ENCODE data around the gene NUDT21. TPM values are rescaled to one million over a fixed set of nuclear protein-coding genes. Genes with fewer than 3 reads are reported as not detected.
A peak's percentile ranks its signal among the peaks of the same experiment; 100 is the strongest.

Gene NUDT21
- total RNA-seq, 6 experiments from 2014 or later = 26.2 to 35.8 (median 30.3) TPM

- peak; percentile 54 for TF ChIP-seq POLR2A (IDR thresholded peaks at IDR 0.05)
- TF ChIP-seq, protein P1, sequence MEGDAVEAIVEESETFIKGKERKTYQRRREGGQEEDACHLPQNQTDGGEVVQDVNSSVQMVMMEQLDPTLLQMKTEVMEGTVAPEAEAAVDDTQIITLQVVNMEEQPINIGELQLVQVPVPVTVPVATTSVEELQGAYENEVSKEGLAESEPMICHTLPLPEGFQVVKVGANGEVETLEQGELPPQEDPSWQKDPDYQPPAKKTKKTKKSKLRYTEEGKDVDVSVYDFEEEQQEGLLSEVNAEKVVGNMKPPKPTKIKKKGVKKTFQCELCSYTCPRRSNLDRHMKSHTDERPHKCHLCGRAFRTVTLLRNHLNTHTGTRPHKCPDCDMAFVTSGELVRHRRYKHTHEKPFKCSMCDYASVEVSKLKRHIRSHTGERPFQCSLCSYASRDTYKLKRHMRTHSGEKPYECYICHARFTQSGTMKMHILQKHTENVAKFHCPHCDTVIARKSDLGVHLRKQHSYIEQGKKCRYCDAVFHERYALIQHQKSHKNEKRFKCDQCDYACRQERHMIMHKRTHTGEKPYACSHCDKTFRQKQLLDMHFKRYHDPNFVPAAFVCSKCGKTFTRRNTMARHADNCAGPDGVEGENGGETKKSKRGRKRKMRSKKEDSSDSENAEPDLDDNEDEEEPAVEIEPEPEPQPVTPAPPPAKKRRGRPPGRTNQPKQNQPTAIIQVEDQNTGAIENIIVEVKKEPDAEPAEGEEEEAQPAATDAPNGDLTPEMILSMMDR (IDR thresholded peaks at IDR 0.05) = peak; percentile 34 to 90 (median 54)
- DNase-seq (peak; percentile 78 to 85 (median 80)), ATAC-seq (peak; percentile 91 to 98 (median 94))
- Histone ChIP-seq H3K9me3 (no peaks in the 10 kb centered on the region), H3K27ac (peak within 1 kb of the TSS; percentile 70 to 87 (median 77)), H3K36me3 (no peaks in the 10 kb centered on the region), H3K27me3 (no peaks in the 10 kb centered on the region), H3K4me1 (peaks cover 0 to 32% (median 14%) of the 10 kb centered on the region in 4 donors), H3K4me3 (peak within 1 kb of the TSS; percentile 77 to 98 (median 82))
- WGBS (ENCODE audit: insufficient coverage, low coverage, low lambda C conversion rate, missing lambda C conversion rate) = no CpG with 5 or more reads among the region's 57 CpGs
- intact Hi-C loops (cut with DNase I) = no loop called here
These were observed 25.7 kb downstream of the NUDT21 start, which contains the start of gene AMFR for GRCh38 chr16:56425439-56425832. Gene AMFR, minus strand, starts transcription at chr16:56425545. Its CDS starts 218 bp downstream, at chr16:56425327.

- peak overlapping the region; percentile 77 to 98 (median 82) for H3K4me3 ChIP-seq
- H3K27ac ChIP-seq = peak overlapping the region; percentile 70 to 87 (median 77)
- no peaks in the 10 kb centered on the region for H3K9me3 ChIP-seq
- no peak for TF ChIP-seq POLR2A (IDR thresholded peaks at IDR 0.05)
- TF ChIP-seq, protein P1 (IDR thresholded peaks at IDR 0.05) = no peak
- DNase-seq = peak; percentile 55 to 69 (median 56)
- intact Hi-C loops (cut with DNase I) = no loop called here
- H3K4me1 ChIP-seq = peaks cover 0 to 36% (median 14%) of the 10 kb centered on the region in 4 donors
- ATAC-seq = peak; percentile 39 to 49 (median 42)
- no peaks in the 10 kb centered on the region for H3K27me3 ChIP-seq
- H3K36me3 ChIP-seq = no peaks in the 10 kb centered on the region
- WGBS (ENCODE audit: insufficient coverage, low coverage, low lambda C conversion rate, missing lambda C conversion rate) = 0% methylated on average over 11 of the region's 79 CpGs
These were observed 26.2 kb downstream of the NUDT21 start for GRCh38 chr16:56424791-56425438.

GRCh38 chr16:56424404-56424764, 26.7 kb downstream of the NUDT21 start:
- Histone ChIP-seq H3K4me3 (peak overlapping the region; percentile 77 to 98 (median 82)), H3K4me1 (peaks cover 0 to 41% (median 14%) of the 10 kb centered on the region in 4 donors), H3K36me3 (no peaks in the 10 kb centered on the region), H3K27me3 (no peaks in the 10 kb centered on the region), H3K27ac (peak overlapping the region; percentile 70 to 87 (median 77)), H3K9me3 (no peaks in the 10 kb centered on the region)
- DNase-seq = no peak
- intact Hi-C loops (cut with DNase I) = no loop called here
- ATAC-seq = peak; percentile 2 to 17 (median 12)
- 0% methylated on average over 16 of the region's 16 CpGs for WGBS (ENCODE audit: insufficient coverage, low coverage, low lambda C conversion rate, missing lambda C conversion rate)
- TF ChIP-seq, protein P1 (IDR thresholded peaks at IDR 0.05) = no peak
- TF ChIP-seq POLR2A (IDR thresholded peaks at IDR 0.05) = no peak

DNA sequence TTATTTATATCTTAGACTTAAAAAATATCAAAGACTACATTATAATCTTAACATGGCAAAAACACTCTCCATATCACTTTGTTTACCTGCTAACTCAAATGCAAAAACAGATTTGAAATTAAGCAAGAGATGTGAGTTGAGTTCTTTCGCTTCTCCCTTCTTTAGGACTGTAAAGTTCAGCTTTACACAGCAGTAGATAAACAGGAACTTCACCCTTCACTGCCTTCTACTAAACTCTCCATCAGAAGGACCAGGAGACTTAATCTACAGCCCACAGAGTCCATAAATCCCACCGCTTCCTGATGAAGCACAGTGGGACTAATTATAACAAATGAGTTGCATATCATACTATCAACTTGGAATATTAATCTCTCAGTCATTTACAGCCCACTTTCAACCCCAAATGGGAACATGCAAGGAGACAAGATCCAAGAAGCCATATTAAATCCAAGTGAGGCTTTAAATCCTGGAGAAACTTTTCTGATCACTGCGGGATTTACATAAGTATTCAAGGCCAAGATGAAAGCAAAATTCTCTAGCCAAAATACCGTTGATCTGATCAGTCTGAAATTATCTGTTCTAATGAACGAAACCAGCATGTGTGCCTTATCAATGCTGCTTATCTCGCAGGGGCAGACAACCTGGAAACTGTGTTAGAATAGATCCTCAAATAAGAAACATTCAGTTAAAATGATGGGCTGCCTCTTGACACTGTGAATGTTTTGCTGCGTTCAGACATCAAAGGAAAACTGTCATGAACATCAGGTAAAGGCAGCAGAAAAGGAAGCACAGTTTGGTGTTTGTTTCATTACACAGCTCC, 27.3 kb downstream of the NUDT21 start:
- peaks cover 0 to 41% (median 14%) of the 10 kb centered on the region in 4 donors for H3K4me1 ChIP-seq
- ATAC-seq = peak in 2 of 4 donors; percentile 44 to 50
- DNase-seq = no peak
- H3K27me3 ChIP-seq = no peaks in the 10 kb centered on the region
- peak; percentile 26 for TF ChIP-seq POLR2A (IDR thresholded peaks at IDR 0.05)
- TF ChIP-seq, protein P1 (IDR thresholded peaks at IDR 0.05) = no peak
- H3K9me3 ChIP-seq = no peaks in the 10 kb centered on the region
- H3K36me3 ChIP-seq = no peaks in the 10 kb centered on the region
- peak overlapping the region; percentile 70 to 87 (median 77) for H3K27ac ChIP-seq
- intact Hi-C loops (cut with DNase I) = no loop called here
- 11% methylated on average over 7 of the region's 7 CpGs for WGBS (ENCODE audit: insufficient coverage, low coverage, low lambda C conversion rate, missing lambda C conversion rate)
- peak overlapping the region; percentile 77 to 98 (median 82) for H3K4me3 ChIP-seq
